Bronchial epithelial cell (primary cell): ENCODE results near the gene ACTN4. TPM values are rescaled to one million over a fixed set of nuclear protein-coding genes. Genes with fewer than 3 reads are reported as not detected.

Experiments used
- DNase-seq: peaks from one replicate; pipeline ENCODE4 v3.0.0-alpha.2; 2010; ENCODE audit warnings: low read depth
- FAIRE-seq: peaks from 2 replicates; lab custom pipeline; 2011; peaks lifted over from hg19 to GRCh38; lab: Jason Lieb, UNC
- H3K27me3 ChIP-seq: 2 replicates; pipeline ENCODE4 v1.5.1; 2011; ENCODE audit warnings: low read length; ENCODE audit not compliant: control insufficient read depth, insufficient read depth
- H3K36me3 ChIP-seq: 2 replicates; pipeline ENCODE4 v1.5.1; 2011; ENCODE audit warnings: low read length; ENCODE audit not compliant: control insufficient read depth, insufficient read depth
- H3K4me3 ChIP-seq: 2 replicates; pipeline ENCODE4 v1.5.1; 2011; ENCODE audit warnings: mild to moderate bottlenecking, low read depth, low read length, control low read depth
- total RNA-seq: library from RNA; depleted of rRNA; stranded (reverse); fragments of >200 nt; gene quantifications from 2 replicates; pipeline ENCODE4 v1.2.1, GENCODE V29; 2014
- TF ChIP-seq, protein P1 (sequence below): IDR thresholded peaks from 2 replicates; pipeline ENCODE4 v1.5.1; 2011; ENCODE audit warnings: mild to moderate bottlenecking, moderate library complexity, low read length, control low read depth, inconsistent platforms; ENCODE audit not compliant: insufficient read depth, severe bottlenecking

Gene ACTN4
- total RNA-seq, 1 donor from 2014 or later: 130 TPM

DNA sequence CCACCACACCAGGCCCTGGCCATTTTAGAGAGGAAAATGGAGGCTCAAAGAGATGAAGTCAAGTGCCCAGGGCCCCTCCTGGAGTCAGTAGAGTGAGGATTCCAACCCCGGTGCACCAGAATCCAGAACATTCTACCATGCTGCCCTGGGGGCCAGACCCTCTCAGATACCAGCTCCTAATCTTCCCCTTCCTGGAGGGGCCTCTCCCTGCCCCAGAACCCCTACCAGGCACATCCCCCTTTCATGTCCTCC is 85.7 kb downstream of the ACTN4 start:
- H3K27me3 ChIP-seq: no peaks in the 10 kb centered on the region
- TF ChIP-seq, protein P1, sequence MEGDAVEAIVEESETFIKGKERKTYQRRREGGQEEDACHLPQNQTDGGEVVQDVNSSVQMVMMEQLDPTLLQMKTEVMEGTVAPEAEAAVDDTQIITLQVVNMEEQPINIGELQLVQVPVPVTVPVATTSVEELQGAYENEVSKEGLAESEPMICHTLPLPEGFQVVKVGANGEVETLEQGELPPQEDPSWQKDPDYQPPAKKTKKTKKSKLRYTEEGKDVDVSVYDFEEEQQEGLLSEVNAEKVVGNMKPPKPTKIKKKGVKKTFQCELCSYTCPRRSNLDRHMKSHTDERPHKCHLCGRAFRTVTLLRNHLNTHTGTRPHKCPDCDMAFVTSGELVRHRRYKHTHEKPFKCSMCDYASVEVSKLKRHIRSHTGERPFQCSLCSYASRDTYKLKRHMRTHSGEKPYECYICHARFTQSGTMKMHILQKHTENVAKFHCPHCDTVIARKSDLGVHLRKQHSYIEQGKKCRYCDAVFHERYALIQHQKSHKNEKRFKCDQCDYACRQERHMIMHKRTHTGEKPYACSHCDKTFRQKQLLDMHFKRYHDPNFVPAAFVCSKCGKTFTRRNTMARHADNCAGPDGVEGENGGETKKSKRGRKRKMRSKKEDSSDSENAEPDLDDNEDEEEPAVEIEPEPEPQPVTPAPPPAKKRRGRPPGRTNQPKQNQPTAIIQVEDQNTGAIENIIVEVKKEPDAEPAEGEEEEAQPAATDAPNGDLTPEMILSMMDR: no peak
- no peak for FAIRE-seq
- peaks cover 15% of the 10 kb centered on the region for H3K36me3 ChIP-seq
- no peak for DNase-seq
- no peak overlapping the region for H3K4me3 ChIP-seq

DNA sequence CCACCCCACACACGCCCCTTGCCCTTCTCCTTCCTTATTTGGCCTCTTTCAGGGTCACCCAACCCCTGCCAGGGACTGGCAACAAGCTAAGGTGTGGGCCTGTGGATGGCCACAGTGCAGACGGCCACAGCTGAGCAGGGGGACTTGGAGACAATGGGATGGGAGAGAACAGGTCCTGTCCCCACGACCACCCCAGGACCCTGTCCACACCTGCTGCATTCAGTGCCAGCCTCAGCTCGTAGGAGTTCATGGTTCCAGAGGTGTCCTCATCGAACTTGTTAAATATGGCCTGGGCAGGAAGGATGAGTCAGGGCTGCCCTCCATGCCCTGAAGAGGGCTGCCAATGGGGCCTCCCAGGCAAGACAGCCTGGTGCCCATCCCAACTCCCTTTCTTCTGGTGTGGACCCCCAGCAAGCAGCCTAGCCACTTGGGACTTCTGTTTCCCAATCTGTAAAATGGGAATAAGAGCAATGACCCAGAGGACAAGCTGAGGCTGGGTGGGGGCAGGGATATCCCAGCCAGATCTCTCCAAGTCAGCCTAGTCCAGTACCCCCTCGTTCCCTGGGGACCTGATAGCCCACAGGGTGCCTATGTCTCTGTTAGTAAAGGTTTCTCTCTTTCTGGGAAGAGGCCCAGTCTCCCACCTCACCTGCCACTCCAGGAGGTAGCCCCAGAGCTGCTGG is 86.2 kb downstream of the ACTN4 start:
- FAIRE-seq (no peak), DNase-seq (peak; percentile 48)
- Histone ChIP-seq H3K4me3 (no peak overlapping the region), H3K27me3 (no peaks in the 10 kb centered on the region), H3K36me3 (peaks cover 13% of the 10 kb centered on the region)
- TF ChIP-seq, protein P1: no peak

GRCh38 chr19:38734176-38734425 is 86.7 kb downstream of the ACTN4 start:
- no peak for DNase-seq
- Histone ChIP-seq H3K4me3 (no peak overlapping the region), H3K36me3 (peaks cover 8% of the 10 kb centered on the region), H3K27me3 (no peaks in the 10 kb centered on the region)
- FAIRE-seq: no peak
- TF ChIP-seq, protein P1: no peak

DNA sequence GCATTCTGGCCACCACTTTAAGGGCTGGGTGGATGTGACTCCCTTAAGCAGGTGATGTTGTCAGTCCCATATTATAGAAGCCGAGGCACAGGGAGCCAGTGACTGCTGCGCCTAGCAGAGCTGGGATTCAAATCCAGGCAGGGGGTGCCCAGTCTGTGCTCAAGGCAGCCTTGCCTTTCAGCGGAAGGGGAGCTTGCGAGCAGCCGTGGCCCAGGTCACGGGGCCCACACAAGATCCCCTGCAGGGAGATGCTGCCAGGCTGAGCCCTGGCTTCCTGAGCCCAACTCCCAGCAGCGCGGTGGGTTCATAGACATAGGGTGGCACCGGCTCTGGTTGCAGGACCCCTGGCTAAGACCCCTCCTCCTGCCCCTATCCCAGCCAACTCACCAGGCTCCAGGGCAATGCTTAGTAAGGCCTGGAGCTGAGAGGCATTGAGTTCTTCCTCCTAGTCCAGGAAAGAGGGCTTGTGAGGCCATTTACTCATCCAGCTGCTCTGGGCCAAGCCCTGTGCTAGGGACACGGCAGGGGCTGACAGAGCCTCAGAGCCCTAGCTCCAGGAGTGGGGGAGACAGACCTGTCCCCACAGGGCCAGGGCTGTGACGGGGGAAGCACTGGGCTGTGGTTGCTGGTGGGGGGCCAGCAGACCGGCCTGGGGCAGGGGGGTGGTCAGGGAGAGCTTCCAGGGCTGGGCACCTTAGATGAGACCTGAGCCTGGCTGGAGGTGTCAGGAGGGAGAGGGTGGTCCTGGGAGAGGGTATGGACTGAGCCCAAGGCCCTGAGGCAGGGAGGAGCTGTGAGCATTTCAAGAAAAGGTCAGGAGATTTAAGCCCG is 87.2 kb downstream of the ACTN4 start:
- TF ChIP-seq, protein P1: no peak
- Histone ChIP-seq H3K27me3 (no peaks in the 10 kb centered on the region), H3K36me3 (peaks cover 5% of the 10 kb centered on the region), H3K4me3 (peak overlapping the region; percentile 19)
- peak; percentile 18 for FAIRE-seq
- peak; percentile 38 for DNase-seq

GRCh38 chr19:38735257-38735686 is 87.8 kb downstream of the ACTN4 start:
- Histone ChIP-seq H3K4me3 (peak overlapping the region; percentile 19), H3K27me3 (no peaks in the 10 kb centered on the region), H3K36me3 (peaks cover 4% of the 10 kb centered on the region)
- DNase-seq (no peak), FAIRE-seq (no peak)
- TF ChIP-seq, protein P1: no peak

- Histone ChIP-seq H3K36me3 (no peaks in the 10 kb centered on the region), H3K4me3 (peak overlapping the region; percentile 34), H3K27me3 (no peaks in the 10 kb centered on the region)
- TF ChIP-seq, protein P1: no peak
- no peak for DNase-seq
- FAIRE-seq: no peak
These were observed 88.6 kb downstream of the ACTN4 start for GRCh38 chr19:38736036-38736412.
